ENCODE results near the gene RECK.
A peak's percentile ranks its signal among the peaks of the same experiment; 100 is the strongest.
"Not testable (repeated sequence)": the region's sequence is repeated elsewhere in the genome, so short reads cannot be mapped to it uniquely, and the experiment has no call there.

Gene RECK

DNA sequence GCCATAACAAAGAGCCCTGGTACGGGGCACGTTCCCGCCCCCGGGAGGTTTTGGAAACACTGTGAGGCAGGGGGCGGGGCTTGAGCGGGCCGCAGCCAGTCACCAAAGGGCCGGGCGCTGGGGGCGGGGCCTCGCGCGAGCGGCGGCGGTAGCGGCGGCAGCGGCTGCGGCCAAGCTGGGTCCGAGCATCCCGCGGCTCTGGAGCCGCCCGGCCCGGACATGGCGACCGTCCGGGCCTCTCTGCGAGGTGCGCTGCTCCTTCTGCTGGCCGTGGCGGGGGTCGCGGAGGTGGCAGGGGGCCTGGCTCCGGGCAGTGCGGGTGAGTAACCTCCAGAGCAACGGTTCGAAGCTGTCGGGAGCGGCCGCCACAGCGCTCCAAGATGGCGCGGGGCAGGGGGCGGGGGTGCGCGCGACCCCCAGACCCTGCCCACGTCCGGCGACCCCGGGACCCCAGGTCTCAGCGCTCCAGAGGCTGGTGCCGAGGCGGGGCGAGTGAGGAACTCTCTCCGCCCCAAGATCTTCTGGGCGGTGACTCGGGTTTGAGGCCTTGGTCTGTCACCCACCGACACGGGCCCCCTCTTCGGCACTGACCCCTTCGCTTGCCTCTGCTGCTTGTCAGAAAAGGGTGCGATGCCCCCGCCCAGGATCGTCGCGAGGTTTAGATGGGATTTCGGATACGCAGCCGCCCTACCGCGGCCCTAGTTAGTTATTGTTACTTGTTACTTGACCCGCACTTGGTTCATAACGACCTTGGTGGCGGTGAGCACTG, at the start of gene RECK:
Gene RECK, plus strand, starts transcription at position 134 of the 769 bp plus-strand sequence. Its CDS starts 86 bp downstream, at position 220.
- DNase-seq = peak; percentile 93

GRCh38 chr9:35990155-35990554, 46.6 kb upstream of the RECK start:
- no peak for DNase-seq

- not testable (repeated sequence) for DNase-seq
Measured at GRCh38 chr9:35993136-35993535, 43.6 kb upstream of the RECK start.

DNA sequence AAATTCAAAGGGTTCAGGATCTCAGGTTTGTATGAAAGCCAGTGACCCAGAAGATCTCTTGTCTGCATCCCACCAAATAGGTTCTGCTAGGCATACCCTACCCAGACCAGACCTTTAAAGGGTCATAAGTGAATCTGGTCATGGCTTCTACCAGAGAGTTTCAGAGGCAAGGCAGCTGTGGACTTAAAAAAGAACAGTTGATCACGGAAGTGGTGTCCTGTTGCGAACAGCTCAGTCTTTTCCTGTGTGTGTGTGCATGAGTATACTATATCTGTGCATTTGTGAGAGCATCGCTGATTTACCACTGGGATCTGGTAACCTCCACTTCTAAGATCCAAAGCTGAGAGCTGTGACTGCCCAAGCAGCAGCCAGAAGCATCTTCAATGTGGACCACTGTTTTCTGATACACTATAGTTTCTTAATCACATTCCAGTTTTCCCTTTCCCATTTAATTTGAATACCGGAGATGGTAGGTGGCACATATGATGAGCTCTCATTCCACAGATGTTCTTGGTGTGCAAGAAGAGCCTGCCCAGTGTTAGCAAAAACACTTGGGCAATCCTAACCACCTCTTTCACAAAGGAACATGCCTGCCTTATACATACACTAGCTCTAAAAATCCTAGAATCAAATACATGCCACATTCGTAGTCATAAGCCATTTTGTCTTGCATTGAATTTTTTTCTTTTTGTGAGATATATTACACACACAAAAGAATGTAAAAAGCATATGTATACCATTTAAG, 42.6 kb upstream of the RECK start:
- DNase-seq = no peak

DNA sequence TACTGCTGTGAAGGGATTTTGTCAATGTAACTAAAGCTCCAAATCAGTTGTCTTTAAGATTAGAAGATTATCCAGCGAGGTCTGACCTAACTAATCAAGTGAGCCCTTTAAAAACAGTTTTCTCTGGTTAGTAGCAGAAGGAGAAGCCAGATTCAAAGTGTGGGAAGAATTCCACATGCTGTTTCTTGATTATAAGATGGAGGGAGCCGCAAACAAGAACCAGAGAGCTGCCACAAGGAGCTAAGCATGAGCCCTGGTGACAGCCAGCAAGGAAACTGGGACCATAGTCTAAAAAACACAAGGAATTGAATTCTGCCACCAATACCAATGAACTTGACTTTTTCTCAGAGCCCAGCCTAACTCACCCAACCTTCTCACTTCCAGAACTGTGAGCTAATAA, 41.8 kb upstream of the RECK start:
- no peak for DNase-seq

- no peak for DNase-seq
Measured at GRCh38 chr9:35996358-35996970, 40.2 kb upstream of the RECK start.

GRCh38 chr9:35997016-35997415, 39.7 kb upstream of the RECK start:
- DNase-seq = not testable (repeated sequence)

GRCh38 chr9:35998333-35998732, 38.4 kb upstream of the RECK start:
- no peak for DNase-seq

GRCh38 chr9:36005891-36006290, 30.8 kb upstream of the RECK start:
- DNase-seq = no peak

DNA sequence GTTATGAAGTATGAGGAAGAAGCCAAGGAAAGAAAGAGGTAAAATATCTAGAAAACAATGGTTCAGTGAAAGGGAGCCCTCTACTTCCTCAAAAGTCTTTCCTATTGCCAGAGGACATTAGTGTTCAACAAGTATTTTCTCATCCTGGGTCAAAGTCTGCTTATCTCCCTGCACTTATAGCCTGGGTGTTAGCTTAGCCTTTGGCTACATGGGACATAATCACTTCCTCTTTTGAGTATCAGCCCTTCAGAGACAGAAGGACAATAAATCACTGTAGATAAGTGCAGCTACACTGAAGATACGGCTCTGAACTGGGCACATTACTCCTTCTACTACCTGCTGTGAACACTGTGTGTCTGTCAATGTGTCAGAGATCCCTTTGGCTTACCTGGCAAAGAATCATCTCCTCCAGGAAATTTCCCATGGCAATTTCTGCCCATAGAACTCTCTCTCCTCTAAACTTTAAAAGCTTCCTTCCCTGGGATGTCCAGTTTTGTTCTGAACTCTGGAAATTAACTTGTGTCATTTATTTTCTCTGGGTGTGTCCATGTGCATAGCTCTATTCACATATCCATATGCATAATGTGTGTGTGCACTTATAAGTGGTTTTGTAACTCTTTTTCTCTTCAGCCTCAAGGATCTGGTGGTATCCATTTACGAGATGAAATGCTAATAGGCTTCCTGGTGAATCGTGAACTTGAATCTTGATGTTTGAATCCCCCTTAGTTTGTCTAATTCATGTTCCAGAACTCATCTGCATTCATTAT, 30.0 kb upstream of the RECK start:
- no peak for DNase-seq

DNA sequence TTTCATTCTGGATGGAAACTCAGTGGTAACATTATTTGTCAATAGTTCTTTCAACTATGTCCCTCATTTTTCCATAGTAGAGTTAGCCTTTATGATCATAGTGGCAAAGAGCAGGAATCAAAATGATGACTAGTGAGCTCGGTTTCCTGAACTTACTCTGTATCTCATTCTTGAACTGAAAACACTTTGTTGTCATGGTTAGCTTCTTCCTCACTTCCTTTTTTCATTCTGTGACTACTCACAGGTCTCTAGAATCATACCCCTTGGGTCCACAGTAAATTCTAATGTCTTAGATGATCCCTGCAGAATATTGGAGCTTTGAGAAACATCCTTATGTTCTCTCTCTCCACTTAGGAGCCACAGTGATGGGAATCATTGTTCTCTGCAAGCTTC, 29.4 kb upstream of the RECK start:
- DNase-seq = no peak

DNA sequence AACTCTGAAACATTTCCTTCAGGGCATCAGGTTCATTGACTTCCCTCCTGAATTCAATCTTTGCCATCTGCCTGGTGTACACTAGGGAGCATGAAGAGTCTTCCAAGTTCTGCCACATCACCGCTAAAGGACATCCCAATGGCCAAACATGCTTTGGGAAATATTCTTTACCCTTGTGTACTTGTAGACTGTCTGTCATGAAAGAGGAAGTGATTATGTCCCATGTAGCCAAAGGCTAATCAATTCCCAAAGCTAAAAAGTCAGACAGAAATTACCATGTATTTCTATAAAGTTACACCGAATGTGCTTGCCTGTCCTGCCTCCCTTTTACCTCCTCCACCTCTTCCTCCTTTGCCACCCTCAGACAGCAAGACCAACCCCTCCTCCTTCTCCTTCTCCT, 28.9 kb upstream of the RECK start:
- no peak for DNase-seq

GRCh38 chr9:36008774-36009300, 27.9 kb upstream of the RECK start:
- DNase-seq = peak; percentile 54

- DNase-seq = no peak
Measured at GRCh38 chr9:36011379-36011778, 25.3 kb upstream of the RECK start.

DNA sequence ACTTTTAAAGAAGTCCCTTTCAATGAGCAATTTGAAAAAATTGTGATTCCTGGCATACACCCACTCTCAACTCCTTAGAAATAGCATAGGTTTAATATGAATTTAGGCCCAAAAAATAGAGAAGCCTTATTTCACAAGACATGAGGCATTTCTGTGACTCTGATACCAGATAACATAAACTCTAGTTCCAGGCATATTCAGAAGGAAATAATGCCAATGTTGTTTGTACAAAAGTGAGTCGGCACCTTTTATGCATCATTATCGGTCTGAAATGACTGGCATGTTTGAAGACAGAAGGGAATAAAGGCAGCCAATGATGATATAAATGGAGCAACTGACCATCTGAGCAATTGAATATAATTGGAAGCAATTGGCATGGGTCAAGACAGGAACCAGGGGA, 19.4 kb upstream of the RECK start:
- DNase-seq = no peak

DNA sequence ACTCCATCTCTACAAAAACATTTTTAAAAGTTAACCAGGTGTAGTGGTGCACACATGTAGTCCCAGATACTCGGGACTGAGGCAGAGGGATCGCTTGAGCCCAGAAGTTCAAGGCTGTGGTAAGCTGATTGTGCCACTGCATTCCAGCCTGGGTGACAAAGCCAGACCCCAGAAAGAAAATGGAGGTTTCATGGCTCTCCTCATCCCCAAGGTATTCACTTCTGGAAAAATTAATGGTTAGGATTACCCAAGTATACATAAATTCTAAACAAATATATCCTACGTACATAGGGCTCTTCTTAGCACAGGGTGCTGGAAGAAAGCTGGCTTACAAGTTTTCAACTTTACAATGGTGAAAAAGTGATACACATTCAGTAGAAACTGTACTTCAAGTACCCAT, 18.6 kb upstream of the RECK start:
- DNase-seq = no peak

GRCh38 chr9:36018891-36019720, 17.6 kb upstream of the RECK start:
- no peak for DNase-seq

- DNase-seq = no peak
Measured at GRCh38 chr9:36021968-36022367, 14.7 kb upstream of the RECK start.

- peak; percentile 65 for DNase-seq
Measured at GRCh38 chr9:36023260-36024048, 13.3 kb upstream of the RECK start.

DNA sequence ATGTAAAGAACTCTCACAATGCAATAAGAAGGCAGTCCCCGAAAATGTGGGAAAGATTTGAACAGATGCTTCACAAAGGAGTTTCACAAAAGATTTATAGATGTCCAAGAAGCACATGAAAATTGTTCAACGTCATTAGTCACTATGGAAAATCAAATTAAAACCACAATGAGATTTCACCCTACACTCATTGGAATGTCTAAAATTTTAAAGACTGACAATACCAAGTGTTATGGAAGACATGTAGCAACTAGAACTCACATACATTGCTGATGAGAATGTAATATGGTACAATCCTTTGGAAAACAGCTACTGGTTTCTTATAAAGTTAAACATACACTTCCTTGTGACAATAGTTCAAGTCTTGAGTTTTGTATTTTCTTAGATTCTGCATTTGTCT, 11.0 kb upstream of the RECK start:
- no peak for DNase-seq

DNA sequence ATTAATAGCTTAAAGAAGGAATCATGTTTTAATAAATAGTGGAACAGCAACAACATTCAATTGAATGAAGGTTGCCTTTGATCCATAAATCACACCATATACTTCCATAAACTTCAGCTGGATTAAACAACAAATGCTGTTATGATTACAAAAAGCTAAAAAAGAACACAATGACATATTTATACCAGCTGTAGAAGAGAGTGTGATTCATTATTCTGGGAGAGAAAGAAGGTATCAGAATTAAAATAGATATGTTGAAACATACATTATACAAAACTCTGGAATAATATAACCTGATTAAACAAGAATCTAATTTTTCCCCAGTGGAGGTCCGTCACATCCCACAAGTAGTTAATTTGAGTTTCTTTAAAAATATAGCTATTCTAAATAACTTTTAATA, 7.5 kb upstream of the RECK start:
- no peak for DNase-seq
